ENCODE measurements around the gene RANGAP1.
A peak's percentile ranks its signal among the peaks of the same experiment; 100 is the strongest.

RANGAP1 gene

GRCh38 chr22:41257696-41258095, 28.3 kb downstream of the RANGAP1 start:
- no peak for DNase-seq (ENCODE audit: low read depth)

- DNase-seq (ENCODE audit: low read depth): no peak
These were observed 29.4 kb downstream of the RANGAP1 start for GRCh38 chr22:41256254-41257253.

- DNase-seq (ENCODE audit: low read depth): no peak
These were observed 31.8 kb downstream of the RANGAP1 start for GRCh38 chr22:41254230-41254629.

GRCh38 chr22:41252365-41252764, 33.6 kb downstream of the RANGAP1 start:
- DNase-seq (ENCODE audit: low read depth): no peak

- DNase-seq (ENCODE audit: low read depth): no peak
These were observed 35.9 kb downstream of the RANGAP1 start for GRCh38 chr22:41250127-41250526.

GRCh38 chr22:41249442-41249841, 36.5 kb downstream of the RANGAP1 start:
- DNase-seq (ENCODE audit: low read depth): no peak

- DNase-seq (ENCODE audit: low read depth): no peak
These were observed 37.2 kb downstream of the RANGAP1 start for GRCh38 chr22:41248758-41249157.

- DNase-seq (ENCODE audit: low read depth): no peak
These were observed 37.7 kb downstream of the RANGAP1 start for GRCh38 chr22:41248314-41248713.

- no peak for DNase-seq (ENCODE audit: low read depth)
These were observed 38.3 kb downstream of the RANGAP1 start for GRCh38 chr22:41247703-41248102.

- no peak for DNase-seq (ENCODE audit: low read depth)
These were observed 40.0 kb downstream of the RANGAP1 start for GRCh38 chr22:41245917-41246499.

- DNase-seq (ENCODE audit: low read depth): no peak
These were observed 42.6 kb downstream of the RANGAP1 start for GRCh38 chr22:41243361-41243760.

GRCh38 chr22:41242396-41243117, 43.4 kb downstream of the RANGAP1 start:
- no peak for DNase-seq (ENCODE audit: low read depth)

- no peak for DNase-seq (ENCODE audit: low read depth)
These were observed 44.8 kb downstream of the RANGAP1 start for GRCh38 chr22:41241133-41241676.

GRCh38 chr22:41240377-41241132, 45.4 kb downstream of the RANGAP1 start, which contains the start of gene CHADL:
Gene CHADL (minus strand): TSS chr22:41240931. CDS start chr22:41240881, 50 bp downstream.
- DNase-seq (ENCODE audit: low read depth): no peak

- no peak for DNase-seq (ENCODE audit: low read depth)
These were observed 46.4 kb downstream of the RANGAP1 start for GRCh38 chr22:41239443-41240128.

GRCh38 chr22:41238570-41239442, 47.2 kb downstream of the RANGAP1 start:
- no peak for DNase-seq (ENCODE audit: low read depth)

- DNase-seq (ENCODE audit: low read depth): peak; percentile 32
These were observed 48.0 kb downstream of the RANGAP1 start for GRCh38 chr22:41237707-41238569.

GRCh38 chr22:41237036-41237706, 48.8 kb downstream of the RANGAP1 start:
- DNase-seq (ENCODE audit: low read depth): no peak

All from CMK (cell line).